Transverse colon (tissue), 4 donors: ENCODE results near the gene GNAT3.

Experiments used
- POLR2AphosphoS5 ChIP-seq, 3 donors: sonication (generic); formaldehyde crosslinking; IDR thresholded peaks; one replicate each; pipeline ENCODE4 v1.6.1; 2016; ENCODE audit warnings: antibody characterized with exemption in 3 of 3
- TF ChIP-seq, protein P1 (sequence below), 5 experiments: fragments of 200-600 bp in 3 of 5; fragments of 450-650 bp in 2 of 5; sonication (generic) in 3 of 5; IDR thresholded peaks; 1 replicate in 2 of 5; 2 replicates in 3 of 5; pipeline ENCODE4 v1.5.1; 2016 to 2017; ENCODE audit warnings: antibody characterized with exemption in 5 of 5, inconsistent platforms in 3 of 5, mild to moderate bottlenecking in 2 of 5, moderate library complexity in 1 of 5

DNA sequence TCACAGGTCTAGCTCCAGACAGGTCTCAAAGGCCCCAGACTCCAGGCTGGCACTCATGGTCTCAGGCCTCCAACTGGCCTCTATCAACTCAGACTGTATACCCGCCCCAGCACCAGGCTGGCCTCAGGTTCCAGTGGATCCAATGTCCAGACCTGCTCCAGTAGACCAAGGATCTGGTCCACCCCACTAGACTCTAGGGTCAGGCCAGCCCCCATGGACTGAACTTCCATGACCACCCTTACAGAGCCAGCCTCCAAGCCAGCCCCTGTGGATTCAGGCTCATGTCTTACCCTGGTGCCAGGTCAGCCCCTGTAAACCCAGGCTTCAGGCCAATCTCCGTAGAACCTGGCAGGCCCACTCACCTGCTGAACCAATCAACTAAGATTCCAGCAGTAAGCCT, 16.8 kb upstream of the GNAT3 start:
- TF ChIP-seq POLR2AphosphoS5 (IDR thresholded peaks at IDR 0.05): no peak
- TF ChIP-seq, protein P1, sequence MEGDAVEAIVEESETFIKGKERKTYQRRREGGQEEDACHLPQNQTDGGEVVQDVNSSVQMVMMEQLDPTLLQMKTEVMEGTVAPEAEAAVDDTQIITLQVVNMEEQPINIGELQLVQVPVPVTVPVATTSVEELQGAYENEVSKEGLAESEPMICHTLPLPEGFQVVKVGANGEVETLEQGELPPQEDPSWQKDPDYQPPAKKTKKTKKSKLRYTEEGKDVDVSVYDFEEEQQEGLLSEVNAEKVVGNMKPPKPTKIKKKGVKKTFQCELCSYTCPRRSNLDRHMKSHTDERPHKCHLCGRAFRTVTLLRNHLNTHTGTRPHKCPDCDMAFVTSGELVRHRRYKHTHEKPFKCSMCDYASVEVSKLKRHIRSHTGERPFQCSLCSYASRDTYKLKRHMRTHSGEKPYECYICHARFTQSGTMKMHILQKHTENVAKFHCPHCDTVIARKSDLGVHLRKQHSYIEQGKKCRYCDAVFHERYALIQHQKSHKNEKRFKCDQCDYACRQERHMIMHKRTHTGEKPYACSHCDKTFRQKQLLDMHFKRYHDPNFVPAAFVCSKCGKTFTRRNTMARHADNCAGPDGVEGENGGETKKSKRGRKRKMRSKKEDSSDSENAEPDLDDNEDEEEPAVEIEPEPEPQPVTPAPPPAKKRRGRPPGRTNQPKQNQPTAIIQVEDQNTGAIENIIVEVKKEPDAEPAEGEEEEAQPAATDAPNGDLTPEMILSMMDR (IDR thresholded peaks at IDR 0.05): no peak
